Endothelial cell of umbilical vein (primary cell): Measurements from ENCODE around the gene C22orf39. TPM values are rescaled to one million over a fixed set of nuclear protein-coding genes. Genes with fewer than 3 reads are reported as not detected.

Source experiments
- BruUV-seq: library from RNA; stranded (reverse); fragments of 400-500 nt; replicated peaks from 2 replicates; lab custom pipeline; 2021; lab: Mats Ljungman, UMichigan
- CTCF ChIA-PET: fragments of 300-600, 350-600 bp; sonication (Branson Sonifier 250); formaldehyde crosslinking; loops from one replicate; lab custom pipeline; 2021; ENCODE audit warnings: antibody characterized with exemption, inconsistent platforms; lab: Charles Lee
- POLR2A ChIA-PET: fragments of 300-600, 350-600 bp; sonication (Branson Sonifier 250); formaldehyde crosslinking; loops from one replicate; lab custom pipeline; 2021; ENCODE audit warnings: antibody characterized with exemption, inconsistent platforms; lab: Charles Lee
- DNase-seq: peaks from one replicate; pipeline ENCODE4 v3.0.0-alpha.2; 2011; ENCODE audit warnings: low read depth, low spot score
- FAIRE-seq: peaks from 2 replicates; lab custom pipeline; 2011; peaks lifted over from hg19 to GRCh38; lab: Jason Lieb, UNC
- H2AFZ ChIP-seq: 2 replicates; pipeline ENCODE4 v1.6.0; 2012; ENCODE audit warnings: low read depth, low read length, control low read depth, inconsistent platforms
- H3K27ac ChIP-seq: 2 replicates; pipeline ENCODE4 v1.5.1; 2011; ENCODE audit warnings: low read depth, mild to moderate bottlenecking, control low read depth, low read length, moderate library complexity; ENCODE audit not compliant: insufficient read depth
- H3K27me3 ChIP-seq, 2 experiments: 2 replicates each; pipeline versions ENCODE4 v1.6.0 to v1.6.1; 2011; ENCODE audit warnings: low read length in 2 of 2, mixed read lengths in 1 of 2; ENCODE audit not compliant: control insufficient read depth in 2 of 2, insufficient read depth in 2 of 2
- H3K36me3 ChIP-seq, 2 experiments: 2 replicates in 1 of 2; 3 replicates in 1 of 2; pipeline ENCODE4 v1.5.1; 2011; ENCODE audit warnings: low read length in 2 of 2, mild to moderate bottlenecking in 1 of 2, moderate library complexity in 1 of 2; ENCODE audit not compliant: control insufficient read depth in 2 of 2, insufficient read depth in 2 of 2; ENCODE audit errors: extremely low read depth in 1 of 2
- H3K4me1 ChIP-seq: 3 replicates; pipeline ENCODE4 v1.5.1; 2011; ENCODE audit warnings: mild to moderate bottlenecking, low read length; ENCODE audit not compliant: control insufficient read depth, insufficient read depth; ENCODE audit errors: extremely low read depth
- H3K4me2 ChIP-seq: 2 replicates; pipeline ENCODE4 v1.6.1; 2011; ENCODE audit warnings: low read length, control low read depth, mixed read lengths; ENCODE audit not compliant: insufficient read depth
- H3K4me3 ChIP-seq, 3 experiments: fragments of 200-600 bp in 1 of 3; sonication (generic), shearing (Covaris generic) in 1 of 3; replicated peaks in 1 of 3; 2 replicates each; pipeline ENCODE4 v1.5.1; 2011 to 2016; ENCODE audit warnings: control low read depth in 3 of 3, low read length in 3 of 3, mild to moderate bottlenecking in 2 of 3, inconsistent platforms in 1 of 3, low read depth in 1 of 3, moderate library complexity in 1 of 3; ENCODE audit not compliant: insufficient read depth in 1 of 3
- H3K79me2 ChIP-seq: 2 replicates; pipeline ENCODE4 v1.6.0; 2012; ENCODE audit warnings: low read length, inconsistent platforms; ENCODE audit not compliant: control insufficient read depth, insufficient read depth
- H3K9ac ChIP-seq: replicated peaks from 2 replicates; pipeline ENCODE3; 2011; ENCODE audit warnings: low read length, control low read depth; ENCODE audit not compliant: insufficient read depth; ENCODE audit errors: extremely low read depth
- H3K9me1 ChIP-seq: replicated peaks from 3 replicates; pipeline ENCODE4 v1.6.0; 2011; ENCODE audit warnings: mild to moderate bottlenecking, low read length; ENCODE audit not compliant: control insufficient read depth, insufficient read depth; ENCODE audit errors: extremely low read depth
- H3K9me3 ChIP-seq: replicated peaks from 2 replicates; pipeline ENCODE4 v1.5.1; 2012; ENCODE audit warnings: low read length, inconsistent platforms; ENCODE audit not compliant: control insufficient read depth, insufficient read depth
- H4K20me1 ChIP-seq: replicated peaks from 2 replicates; pipeline ENCODE3; 2011; ENCODE audit warnings: mild to moderate bottlenecking, low read length; ENCODE audit not compliant: control insufficient read depth, insufficient read depth; ENCODE audit errors: extremely low read depth
- EZH2 ChIP-seq: IDR thresholded peaks from 2 replicates; pipeline ENCODE4 v1.6.1; 2012; ENCODE audit warnings: borderline replicate concordance, low read depth, mild to moderate bottlenecking, moderate library complexity, low read length, inconsistent platforms; ENCODE audit not compliant: severe bottlenecking
- GATA2 ChIP-seq: IDR thresholded peaks from 2 replicates; pipeline ENCODE4 v1.7.0; 2011; ENCODE audit warnings: low read depth, mild to moderate bottlenecking, moderate library complexity, mixed read lengths, low read length; ENCODE audit not compliant: insufficient read length, insufficient read depth
- JUN ChIP-seq: IDR thresholded peaks from 2 replicates; pipeline ENCODE4 v1.6.1; 2011; ENCODE audit warnings: borderline replicate concordance, low read depth; ENCODE audit not compliant: insufficient read length, insufficient read depth
- POLR2A ChIP-seq: IDR thresholded peaks from 2 replicates; pipeline ENCODE4 v1.6.1; 2012; ENCODE audit warnings: low read depth, mild to moderate bottlenecking, control low read depth, low read length
- POLR2AphosphoS5 ChIP-seq: IDR thresholded peaks from 2 replicates; pipeline ENCODE4 v1.6.1; 2012; ENCODE audit warnings: low read depth, mild to moderate bottlenecking, control low read depth, low read length, moderate library complexity; ENCODE audit not compliant: insufficient read depth
- dilution Hi-C: fragments of 300-500 bp; cut with MboI; formaldehyde crosslinking; loops from one replicate; pipeline ENCODE4 v1.15.0; 2019; ENCODE audit warnings: low sequenced_read_pairs; ENCODE audit not compliant: extremely low pct_ligation_motif_present
- intact Hi-C: fragments of 100-400 bp; cut with micrococcal nuclease; formaldehyde crosslinking; loops from one replicate; pipeline ENCODE4 v1.10.0; 2022
- polyA plus RNA-seq, 4 experiments: library from polyadenylated mRNA; depleted of rRNA in 3 of 4; stranded (reverse) in 3 of 4; unstranded in 1 of 4; fragments of >200 nt; gene quantifications; 2 replicates each; pipeline versions ENCODE4 v1.2.1 to v1.2.3, GENCODE V29; 2011 to 2012; ENCODE audit warnings: missing spikeins in 1 of 4
- total RNA-seq: library from RNA; stranded (reverse); gene quantifications from 2 replicates; pipeline ENCODE4 v1.2.3, GENCODE V29; 2021
- TF ChIP-seq, protein P1 (sequence below), 2 donors: IDR thresholded peaks; 1 replicate in 1 of 2; 2 replicates in 1 of 2; pipeline ENCODE4 v1.5.1; 2011; ENCODE audit warnings: low read length in 2 of 2, mild to moderate bottlenecking in 2 of 2, moderate library complexity in 2 of 2, control low read depth in 1 of 2, inconsistent platforms in 1 of 2, low read depth in 1 of 2; ENCODE audit not compliant: insufficient read depth in 1 of 2; ENCODE audit errors: extremely low read depth in 1 of 2
- TF ChIP-seq, protein P2 (sequence below): IDR thresholded peaks from 2 replicates; pipeline ENCODE4 v1.6.1; 2011; ENCODE audit not compliant: insufficient read depth, insufficient read length

Gene C22orf39
- total and polyA plus RNA-seq, 2 donors (not counting 3 experiments of a cell fraction or from before 2014, with no cell fraction given): 26.1 to 28.0 TPM

DNA sequence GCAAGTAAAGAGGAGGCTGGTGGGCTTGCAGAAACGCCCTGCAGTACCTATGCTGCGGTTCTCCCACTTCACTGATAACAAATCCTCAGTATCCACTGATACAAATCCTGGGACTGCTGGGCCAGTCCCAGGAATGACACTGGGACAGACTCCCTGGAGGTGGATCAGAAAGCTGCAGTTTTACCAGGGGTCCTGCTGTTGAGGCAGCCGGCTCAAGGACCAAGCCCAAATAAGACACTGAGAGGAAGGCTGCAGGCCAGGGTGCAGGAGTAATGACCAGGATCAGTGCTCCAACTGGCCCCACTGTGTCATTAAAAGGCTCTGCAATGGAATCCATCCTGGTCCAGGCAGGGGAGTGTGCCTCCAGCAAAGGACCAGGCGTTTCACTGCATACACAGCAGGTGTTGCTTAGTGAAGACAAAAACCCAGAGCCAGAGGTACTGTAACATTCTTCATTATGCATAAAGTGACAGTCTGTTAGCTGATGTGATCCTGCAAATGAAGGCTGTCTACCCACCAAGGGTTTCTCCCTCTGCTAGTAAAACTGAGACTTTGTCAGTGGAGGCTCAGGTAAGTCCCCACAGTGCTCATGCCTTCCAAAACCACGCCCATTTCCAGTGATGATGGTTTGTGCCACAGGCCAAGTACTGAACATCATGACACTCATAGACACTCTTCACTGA lies 1.4 kb upstream of the C22orf39 start:
- Histone ChIP-seq H2AFZ (no peak overlapping the region), H3K4me3 (no peak overlapping the region), H3K79me2 (peaks cover 31% of the 10 kb centered on the region), H3K9me3 (no peaks in the 10 kb centered on the region), H3K9me1 (no peaks in the 10 kb centered on the region), H3K36me3 (peaks cover 5 to 30% of the 10 kb centered on the region in 2 experiments), H3K4me1 (peaks cover 11% of the 10 kb centered on the region), H3K9ac (no peak overlapping the region), H3K27ac (no peak overlapping the region), H3K4me2 (no peak overlapping the region), H3K27me3 (no peaks in the 10 kb centered on the region), H4K20me1 (no peaks in the 10 kb centered on the region)
- CTCF ChIA-PET: no interaction called here
- intact Hi-C loops (loop anchor here (5.0 kb wide), 1 partner anchor 272 kb away; the partner anchor contains the start of gene SLC25A1), dilution Hi-C loops (no loop called here)
- DNase-seq: no peak
- TF ChIP-seq GATA2 (no peak), POLR2A (no peak)
- POLR2A ChIA-PET: no interaction called here
- BruUV-seq: no TSS peak
- no peak for FAIRE-seq

DNA sequence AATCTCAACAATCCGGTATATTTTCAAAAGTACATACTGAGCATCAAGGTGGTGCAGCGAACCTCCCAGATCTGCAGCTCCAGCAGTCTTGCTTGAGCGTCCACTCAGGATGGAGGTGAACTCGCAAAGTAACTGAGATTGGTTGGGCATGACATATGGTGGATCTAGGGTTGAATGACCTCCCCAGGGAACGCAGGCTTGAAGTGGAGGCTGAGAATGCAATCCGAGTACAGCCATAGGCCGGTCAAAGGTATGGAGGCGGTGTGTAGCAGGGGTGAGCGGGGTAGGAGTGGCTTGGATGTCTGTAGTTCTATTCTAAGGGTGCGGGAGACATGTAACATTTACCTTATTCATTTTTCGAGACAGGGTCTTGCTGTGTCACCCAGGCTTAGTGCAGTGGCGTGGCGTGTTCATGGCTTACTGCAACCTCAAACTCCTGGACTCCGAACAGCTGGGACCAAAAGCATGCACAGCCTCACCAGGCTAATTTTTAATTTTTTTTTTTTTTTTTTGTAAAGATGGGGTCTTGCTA lies 631 bp upstream of the C22orf39 start:
- FAIRE-seq: no peak
- Histone ChIP-seq H3K9me3 (no peaks in the 10 kb centered on the region), H3K27ac (peak overlapping the region; percentile 31), H3K36me3 (peaks cover 3 to 28% of the 10 kb centered on the region in 2 experiments), H2AFZ (peak overlapping the region; percentile 44), H3K9me1 (no peaks in the 10 kb centered on the region), H3K4me3 (peak overlapping the region; percentile 28 to 92 (median 89)), H3K79me2 (peaks cover 36% of the 10 kb centered on the region), H3K4me2 (peak overlapping the region; percentile 53), H3K9ac (peak overlapping the region; percentile 59), H3K4me1 (peaks cover 11% of the 10 kb centered on the region), H4K20me1 (no peaks in the 10 kb centered on the region), H3K27me3 (no peaks in the 10 kb centered on the region)
- POLR2A ChIA-PET: no interaction called here
- TF ChIP-seq, protein P1, sequence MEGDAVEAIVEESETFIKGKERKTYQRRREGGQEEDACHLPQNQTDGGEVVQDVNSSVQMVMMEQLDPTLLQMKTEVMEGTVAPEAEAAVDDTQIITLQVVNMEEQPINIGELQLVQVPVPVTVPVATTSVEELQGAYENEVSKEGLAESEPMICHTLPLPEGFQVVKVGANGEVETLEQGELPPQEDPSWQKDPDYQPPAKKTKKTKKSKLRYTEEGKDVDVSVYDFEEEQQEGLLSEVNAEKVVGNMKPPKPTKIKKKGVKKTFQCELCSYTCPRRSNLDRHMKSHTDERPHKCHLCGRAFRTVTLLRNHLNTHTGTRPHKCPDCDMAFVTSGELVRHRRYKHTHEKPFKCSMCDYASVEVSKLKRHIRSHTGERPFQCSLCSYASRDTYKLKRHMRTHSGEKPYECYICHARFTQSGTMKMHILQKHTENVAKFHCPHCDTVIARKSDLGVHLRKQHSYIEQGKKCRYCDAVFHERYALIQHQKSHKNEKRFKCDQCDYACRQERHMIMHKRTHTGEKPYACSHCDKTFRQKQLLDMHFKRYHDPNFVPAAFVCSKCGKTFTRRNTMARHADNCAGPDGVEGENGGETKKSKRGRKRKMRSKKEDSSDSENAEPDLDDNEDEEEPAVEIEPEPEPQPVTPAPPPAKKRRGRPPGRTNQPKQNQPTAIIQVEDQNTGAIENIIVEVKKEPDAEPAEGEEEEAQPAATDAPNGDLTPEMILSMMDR (IDR thresholded peaks at IDR 0.05; ENCODE audit: extremely low read depth in 1 of 2, insufficient read depth in 1 of 2, low read depth in 1 of 2, low read length in 2 of 2): no peak
- TF ChIP-seq JUN (no peak), GATA2 (no peak), POLR2AphosphoS5 (no peak), EZH2 (no peak)
- TF ChIP-seq, protein P2, sequence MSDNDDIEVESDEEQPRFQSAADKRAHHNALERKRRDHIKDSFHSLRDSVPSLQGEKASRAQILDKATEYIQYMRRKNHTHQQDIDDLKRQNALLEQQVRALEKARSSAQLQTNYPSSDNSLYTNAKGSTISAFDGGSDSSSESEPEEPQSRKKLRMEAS: no peak
- TSS peak; percentile 39 for BruUV-seq
- DNase-seq: no peak
- dilution Hi-C loops (no loop called here), intact Hi-C loops (loop anchor here (5.0 kb wide), 1 partner anchor 271 kb away; the partner anchor contains the start of gene SLC25A1)
- CTCF ChIA-PET: interaction anchor here (1.3 to 1.4 kb wide), 2 partner anchors 182 to 268 kb away, joined by 3 to 9 read pairs; no protein-coding TSS in a partner anchor
